T1000 (cell line): ENCODE results near the gene P2RX6.
"Not testable (repeated sequence)": the region's sequence is repeated elsewhere in the genome, so short reads cannot be mapped to it uniquely, and the experiment has no call there.

Experiments
- DNase-seq: peaks from one replicate; lab custom pipeline; 2025; ENCODE audit warnings: mixed read lengths; lab: John Stamatoyannopoulos, UW

Gene P2RX6

GRCh38 chr22:21014726-21015465, at the start of gene P2RX6:
Gene P2RX6, plus strand, starts transcription at chr22:21015165. Its CDS starts 10 bp downstream, at chr22:21015175.
- DNase-seq: peak; percentile 82

GRCh38 chr22:20965888-20966855, 48.8 kb upstream of the P2RX6 start:
- DNase-seq: no peak

- no peak for DNase-seq
These were observed 47.9 kb upstream of the P2RX6 start, which contains the start of gene AIFM3 for GRCh38 chr22:20966883-20967696. Gene AIFM3, plus strand, starts transcription at chr22:20967255. Its CDS starts 690 bp downstream, at chr22:20967945.

GRCh38 chr22:20967697-20968211, 47.2 kb upstream of the P2RX6 start:
- DNase-seq: no peak

GRCh38 chr22:20968281-20968977, 46.5 kb upstream of the P2RX6 start:
- DNase-seq: no peak

- DNase-seq: no peak
These were observed 43.9 kb upstream of the P2RX6 start for GRCh38 chr22:20970939-20971657.

- DNase-seq: not testable (repeated sequence)
These were observed 42.8 kb upstream of the P2RX6 start for GRCh38 chr22:20972014-20972694.

- DNase-seq: no peak
These were observed 41.9 kb upstream of the P2RX6 start for GRCh38 chr22:20972933-20973577.

GRCh38 chr22:20973634-20974286, 41.2 kb upstream of the P2RX6 start:
- DNase-seq: no peak

- no peak for DNase-seq
These were observed 40.5 kb upstream of the P2RX6 start for GRCh38 chr22:20974336-20974955.

- DNase-seq: no peak
These were observed 39.2 kb upstream of the P2RX6 start for GRCh38 chr22:20975541-20976290.

- DNase-seq: no peak
These were observed 38.6 kb upstream of the P2RX6 start for GRCh38 chr22:20976291-20976877.

- DNase-seq: no peak
These were observed 37.9 kb upstream of the P2RX6 start for GRCh38 chr22:20977019-20977418.

- no peak for DNase-seq
These were observed 37.3 kb upstream of the P2RX6 start for GRCh38 chr22:20977516-20978170.

- DNase-seq: no peak
These were observed 36.5 kb upstream of the P2RX6 start for GRCh38 chr22:20978419-20978818.

GRCh38 chr22:20979243-20979809, 35.6 kb upstream of the P2RX6 start:
- DNase-seq: peak; percentile 42
